ENCODE measurements around the gene WDTC1.

- no peak for TF ChIP-seq CTCF (IDR thresholded peaks at IDR 0.05)
- no peak for TF ChIP-seq ZNF423 (CRISPR knock-in tag; IDR thresholded peaks at IDR 0.05)
- TF ChIP-seq PRDM15 (CRISPR knock-in tag; IDR thresholded peaks at IDR 0.05): no peak
- no peak for TF ChIP-seq ETV6 (CRISPR knock-in tag; IDR thresholded peaks at IDR 0.05)
- TF ChIP-seq E2F1 (CRISPR knock-in tag; IDR thresholded peaks at IDR 0.05): no peak
- TF ChIP-seq E2F4 (CRISPR knock-in tag; IDR thresholded peaks at IDR 0.05; ENCODE audit: borderline replicate concordance, low read depth): no peak
- no peak for TF ChIP-seq ATF3 (CRISPR knock-in tag; conservative IDR thresholded peaks at IDR 0.05)
- no peak for TF ChIP-seq ZBTB21 (CRISPR knock-in tag; IDR thresholded peaks at IDR 0.05; ENCODE audit: borderline replicate concordance)
- no peak for TF ChIP-seq CREB1 (CRISPR knock-in tag; IDR thresholded peaks at IDR 0.05)
- TF ChIP-seq HMGA2 (CRISPR knock-in tag; IDR thresholded peaks at IDR 0.05): no peak
- no peak for TF ChIP-seq MAX (CRISPR knock-in tag; IDR thresholded peaks at IDR 0.05)
- no peak for TF ChIP-seq ATF2 (CRISPR knock-in tag; IDR thresholded peaks at IDR 0.05; ENCODE audit: borderline replicate concordance, low read depth)
- TF ChIP-seq FOXP1 (CRISPR knock-in tag; IDR thresholded peaks at IDR 0.05; ENCODE audit: borderline replicate concordance): no peak
Observed at GRCh38 chr1:27237112-27237511, 2.7 kb downstream of the WDTC1 start.
